Right ventricle myocardium inferior (tissue), 1 donor: ENCODE results near the gene HNRNPLL. TPM values are rescaled to one million over a fixed set of nuclear protein-coding genes. Genes with fewer than 3 reads are reported as not detected.
"Not testable (repeated sequence)": the region's sequence is repeated elsewhere in the genome, so short reads cannot be mapped to it uniquely, and the experiment has no call there.

ENCODE experiments used
- ATAC-seq: fragments of 200-7000 bp; cut with Tn5 transposase; one replicate; pipeline ENCODE4 v1.9.1; 2020; ENCODE audit warnings: mild to moderate bottlenecking, moderate library complexity
- DNase-seq: peaks from one replicate; pipeline ENCODE4 v3.0.0; 2021; ENCODE audit errors: missing footprints
- intact Hi-C: fragments of 100-400 bp; cut with DNase I; formaldehyde crosslinking; loops from one replicate; pipeline ENCODE4 v1.11.0; 2022
- long read RNA-seq: library from polyadenylated mRNA; unstranded; transcript quantifications from one replicate; pipeline ENCODE4 v2.0.0, GENCODE V29; 2021
- total RNA-seq: library from RNA; stranded (reverse); fragmentation: NEBNext Ultra II Directional; extraction: Animal tissue kit (Norgen Biotek cat#: 25700); gene quantifications from one replicate; pipeline ENCODE4 v1.2.1, GENCODE V29; 2021
- donor health status: DM: no; HTN: yes; CAD: no; lungs with severe emphysema.

Gene HNRNPLL
- 22.5 TPM for total RNA-seq
- long read RNA-seq, full-length matches to known transcripts, result 14 of 16 reads
- long read RNA-seq, partial matches to known transcripts, result 1 of 16 reads
- long read RNA-seq, other reads (novel, unspliced or antisense), result 1 of 16 reads

GRCh38 chr2:38602732-38603401 lies at the start of gene HNRNPLL:
HNRNPLL (minus strand) TSS chr2:38602928; CDS start chr2:38602626, 302 bp downstream.
- intact Hi-C loops, result loop anchor here (2.0 kb wide), 2 partner anchors 64 to 118 kb away; partner anchors contain the start of gene GALM
- ATAC-seq, result peak; percentile 98
- DNase-seq, result peak; percentile 99

GRCh38 chr2:38650717-38651116 lies 48.0 kb upstream of the HNRNPLL start:
- DNase-seq (no peak), ATAC-seq (peak; percentile 81)
- intact Hi-C loops, result no loop called here

GRCh38 chr2:38650012-38650411 lies 47.3 kb upstream of the HNRNPLL start:
- ATAC-seq (no peak), DNase-seq (no peak)
- intact Hi-C loops, result no loop called here

GRCh38 chr2:38649176-38649728 lies 46.5 kb upstream of the HNRNPLL start:
- no peak for DNase-seq
- ATAC-seq, result no peak
- intact Hi-C loops, result no loop called here

- DNase-seq, result no peak
- intact Hi-C loops, result no loop called here
- ATAC-seq, result no peak
Observed at GRCh38 chr2:38648107-38648761, 45.5 kb upstream of the HNRNPLL start.

- intact Hi-C loops, DNase-seq, ATAC-seq: not testable (repeated sequence)
Observed at GRCh38 chr2:38643683-38644511, 41.2 kb upstream of the HNRNPLL start.

- DNase-seq, result no peak
- ATAC-seq, result no peak
- intact Hi-C loops, result no loop called here
Observed at GRCh38 chr2:38643021-38643671, 40.4 kb upstream of the HNRNPLL start.

- ATAC-seq, intact Hi-C loops, DNase-seq: not testable (repeated sequence)
Observed at GRCh38 chr2:38642373-38643017, 39.8 kb upstream of the HNRNPLL start.

- intact Hi-C loops, result no loop called here
- DNase-seq (no peak), ATAC-seq (no peak)
Observed at GRCh38 chr2:38636069-38636468, 33.3 kb upstream of the HNRNPLL start.

GRCh38 chr2:38635139-38635538 lies 32.4 kb upstream of the HNRNPLL start:
- intact Hi-C loops, result no loop called here
- no peak for ATAC-seq
- DNase-seq, result no peak

GRCh38 chr2:38634684-38635083 lies 32.0 kb upstream of the HNRNPLL start:
- intact Hi-C loops, result no loop called here
- DNase-seq (no peak), ATAC-seq (no peak)

GRCh38 chr2:38633895-38634294 lies 31.2 kb upstream of the HNRNPLL start:
- DNase-seq, result no peak
- intact Hi-C loops, result no loop called here
- ATAC-seq, result no peak

GRCh38 chr2:38632980-38633379 lies 30.3 kb upstream of the HNRNPLL start:
- intact Hi-C loops, result no loop called here
- ATAC-seq (no peak), DNase-seq (no peak)

GRCh38 chr2:38631976-38632375 lies 29.2 kb upstream of the HNRNPLL start:
- DNase-seq, result no peak
- intact Hi-C loops, result no loop called here
- ATAC-seq, result no peak

GRCh38 chr2:38629684-38630083 lies 27.0 kb upstream of the HNRNPLL start:
- intact Hi-C loops, result no loop called here
- ATAC-seq (no peak), DNase-seq (no peak)

- DNase-seq, result no peak
- intact Hi-C loops, result no loop called here
- no peak for ATAC-seq
Observed at GRCh38 chr2:38627391-38627790, 24.7 kb upstream of the HNRNPLL start.

GRCh38 chr2:38626326-38627035 lies 23.8 kb upstream of the HNRNPLL start:
- DNase-seq, result no peak
- ATAC-seq, result no peak
- intact Hi-C loops, result no loop called here

- ATAC-seq, result peak; percentile 23
- intact Hi-C loops, result no loop called here
- no peak for DNase-seq
Observed at GRCh38 chr2:38622210-38622609, 19.5 kb upstream of the HNRNPLL start.
